HuH-7.5 (cell line): ENCODE measurements around the gene CELF2.

Experiments
- DNase-seq: peaks from one replicate; pipeline ENCODE4 v3.0.0; 2011; ENCODE audit warnings: low spot score

Gene CELF2

DNA sequence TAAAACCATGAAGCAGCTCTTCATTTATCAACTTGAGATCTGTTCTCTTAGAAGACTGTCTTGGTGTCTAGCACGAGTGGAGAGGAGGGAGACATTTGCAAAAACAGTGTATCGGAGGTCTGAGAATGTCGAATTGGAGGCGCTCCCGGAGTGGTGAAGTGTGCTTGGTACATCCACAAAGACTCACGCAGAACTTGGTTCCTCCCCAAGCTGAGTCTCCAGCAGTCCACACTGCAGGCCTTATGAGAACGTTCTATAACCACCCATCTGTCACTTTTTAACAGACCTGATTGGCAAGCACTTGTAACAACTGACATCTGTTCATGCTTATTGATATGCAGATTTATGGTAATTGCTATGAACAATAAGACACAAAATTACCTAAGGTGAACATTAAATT lies 261.6 kb downstream of the CELF2 start:
- DNase-seq: no peak

GRCh38 chr10:11280187-11280932 lies 262.7 kb downstream of the CELF2 start:
- DNase-seq: no peak

- no peak for DNase-seq
Observed at GRCh38 chr10:11282156-11282555, 264.5 kb downstream of the CELF2 start.

- no peak for DNase-seq
Observed at GRCh38 chr10:11282661-11283060, 265.0 kb downstream of the CELF2 start.

GRCh38 chr10:11284291-11285085 lies 266.8 kb downstream of the CELF2 start:
- DNase-seq: no peak

DNA sequence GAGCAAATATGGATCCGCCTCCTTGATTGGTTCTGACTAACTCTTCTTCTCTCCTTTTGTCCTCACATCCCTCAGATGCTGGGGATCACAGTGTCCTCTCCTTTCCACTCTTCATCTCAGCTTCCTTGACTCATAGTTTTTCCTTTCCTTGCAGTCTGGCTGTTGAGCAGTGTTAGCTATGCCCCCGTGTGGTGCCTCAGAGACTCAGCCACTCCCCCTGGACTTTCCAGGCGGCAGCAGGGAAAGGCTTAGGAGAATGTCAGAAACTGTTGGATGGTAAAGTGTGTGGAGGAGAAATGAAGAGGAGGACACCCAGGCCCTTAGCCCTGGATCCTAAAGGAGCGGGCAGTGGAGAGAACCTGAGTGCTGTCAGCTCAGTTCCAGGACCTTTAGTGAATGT lies 267.5 kb downstream of the CELF2 start:
- no peak for DNase-seq

- DNase-seq: no peak
Observed at GRCh38 chr10:11286261-11286852, 268.7 kb downstream of the CELF2 start.

GRCh38 chr10:11288302-11288701 lies 270.6 kb downstream of the CELF2 start:
- DNase-seq: no peak

DNA sequence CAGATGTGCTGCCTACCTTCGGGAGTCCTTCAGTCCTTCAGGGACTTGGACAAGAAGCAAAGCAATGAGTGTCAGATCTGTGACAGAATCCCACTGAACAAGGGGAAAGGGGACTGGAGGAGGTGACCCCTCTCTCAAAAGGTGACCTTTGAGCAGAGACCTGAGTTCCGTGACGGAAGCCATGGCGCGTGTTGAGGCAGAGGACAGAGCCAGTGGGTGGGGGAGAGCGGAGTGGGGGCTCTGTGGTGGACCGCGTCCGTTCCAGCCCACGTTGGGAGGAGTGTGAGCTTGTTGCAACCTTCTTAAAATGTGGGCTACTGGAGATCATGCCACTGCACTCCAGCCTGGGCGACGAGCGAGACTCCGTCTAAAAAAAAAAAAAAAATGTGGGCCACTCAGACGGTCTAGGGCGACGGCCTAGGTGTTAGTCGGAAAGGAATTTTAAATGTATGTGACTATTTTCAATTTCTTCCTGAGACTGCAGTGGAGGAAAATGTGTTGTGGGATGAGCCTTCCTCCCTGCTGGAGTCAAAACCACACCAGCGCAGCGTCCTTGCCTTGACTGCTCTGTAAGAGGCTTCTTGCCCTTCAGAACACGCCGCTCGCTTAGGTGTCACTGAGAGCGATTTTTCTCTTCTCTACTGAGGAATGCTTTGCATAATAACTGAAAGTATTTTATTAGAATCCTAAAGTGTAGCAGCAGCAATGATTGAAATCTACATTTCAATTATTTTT lies 272.7 kb downstream of the CELF2 start:
- DNase-seq: no peak

- DNase-seq: no peak
Observed at GRCh38 chr10:11292576-11293302, 275.1 kb downstream of the CELF2 start.

DNA sequence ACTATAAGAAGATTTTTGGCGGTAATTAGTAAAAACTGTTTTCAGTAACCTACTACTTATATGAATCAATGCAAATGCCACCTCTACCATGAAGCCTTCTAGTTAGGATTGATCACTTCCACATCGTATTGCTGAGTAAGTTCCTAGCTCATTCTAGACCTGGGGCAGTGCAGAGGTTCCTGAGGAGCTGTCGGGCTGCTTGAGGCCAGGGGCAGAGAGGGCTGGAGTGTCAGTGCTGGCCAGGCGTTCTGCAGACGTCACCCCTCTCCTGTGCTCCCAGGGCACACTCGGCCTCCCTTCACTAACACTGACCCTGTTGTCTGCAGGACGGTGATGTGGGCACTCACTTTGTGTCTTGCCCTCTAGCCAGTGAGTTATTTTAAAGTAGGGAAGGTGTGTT lies 275.7 kb downstream of the CELF2 start:
- no peak for DNase-seq

- no peak for DNase-seq
Observed at GRCh38 chr10:11294831-11295450, 277.3 kb downstream of the CELF2 start.

GRCh38 chr10:11295492-11295891 lies 277.8 kb downstream of the CELF2 start:
- DNase-seq: no peak

- no peak for DNase-seq
Observed at GRCh38 chr10:11297136-11297535, 279.5 kb downstream of the CELF2 start.

GRCh38 chr10:11298116-11298515 lies 280.4 kb downstream of the CELF2 start:
- DNase-seq: no peak

DNA sequence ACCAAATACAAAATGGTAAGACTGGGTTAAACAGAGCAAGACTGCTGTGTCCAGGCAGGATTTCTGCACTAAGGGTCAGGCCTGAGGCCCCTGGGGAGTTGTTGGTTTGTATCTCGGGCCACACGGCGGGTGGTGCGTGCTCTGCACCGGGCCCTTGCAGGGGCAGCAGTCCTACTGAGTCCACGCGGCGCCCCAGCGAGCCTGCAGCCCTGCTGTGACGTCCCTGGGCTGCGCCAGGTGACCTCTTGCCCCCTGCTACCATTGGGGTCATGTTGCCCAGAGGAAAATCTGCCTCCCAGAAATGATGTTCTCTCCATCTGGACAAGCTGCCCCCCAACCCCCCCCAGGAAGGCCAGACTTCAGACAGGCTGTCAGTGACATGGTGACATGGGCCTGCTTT lies 281.5 kb downstream of the CELF2 start:
- no peak for DNase-seq

DNA sequence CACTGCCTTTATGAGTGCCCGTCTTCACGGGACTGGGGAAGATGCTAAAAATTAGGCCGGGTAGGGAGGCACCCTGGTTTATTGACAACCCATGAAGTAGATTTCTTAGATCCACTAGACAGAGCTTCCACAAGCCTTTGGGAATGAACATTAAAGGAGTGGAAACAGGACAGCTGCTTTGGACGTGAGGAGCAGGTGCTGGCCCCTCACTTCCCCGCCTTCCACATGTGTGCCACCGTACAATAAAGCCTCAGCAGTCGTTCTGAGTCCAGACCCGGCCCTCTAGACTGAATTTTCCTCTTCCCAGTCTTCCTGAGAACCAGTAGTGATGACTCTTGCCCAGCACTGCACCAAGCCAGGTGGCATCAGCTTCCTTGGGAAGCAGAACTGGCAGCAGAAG lies 282.4 kb downstream of the CELF2 start:
- DNase-seq: no peak

DNA sequence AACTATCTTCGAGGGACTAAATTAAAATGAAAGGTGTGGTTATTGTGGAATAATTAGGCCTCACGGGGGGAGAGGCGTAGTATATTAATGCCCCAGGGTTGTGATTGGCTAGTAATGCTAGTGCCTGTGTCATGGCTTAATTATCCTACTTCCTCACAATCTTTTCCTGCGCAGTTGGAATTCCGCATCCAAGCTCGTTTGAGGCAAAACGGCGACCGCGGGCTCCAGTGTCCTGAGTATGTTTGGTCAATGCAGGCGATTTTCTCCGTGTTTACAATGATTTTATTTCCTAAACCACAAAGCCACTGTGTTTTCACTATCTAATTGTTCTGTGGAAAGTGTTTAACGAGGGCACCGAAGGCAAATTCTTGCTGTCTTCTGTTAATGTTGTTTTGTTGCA lies 282.9 kb downstream of the CELF2 start:
- no peak for DNase-seq

GRCh38 chr10:11301571-11302111 lies 284.0 kb downstream of the CELF2 start:
- no peak for DNase-seq

DNA sequence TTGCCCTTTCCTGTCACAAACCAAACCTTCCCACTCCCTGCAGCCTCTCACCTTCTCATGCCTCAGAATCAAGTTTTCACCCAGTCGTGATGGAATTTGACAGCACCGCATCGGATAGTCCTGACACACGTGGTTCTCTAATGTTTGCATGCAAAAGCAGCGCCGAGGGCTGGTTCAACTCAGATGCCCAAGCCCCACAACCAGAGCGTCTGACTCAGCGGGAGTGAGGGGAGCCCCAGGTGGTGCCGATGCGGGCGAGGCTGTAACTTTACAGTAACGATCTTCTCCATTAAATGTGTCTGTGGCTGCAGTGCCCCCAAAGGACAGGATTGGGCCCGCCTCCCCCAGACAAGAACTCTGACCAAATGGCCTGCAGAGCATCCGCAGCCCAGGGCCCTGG lies 284.5 kb downstream of the CELF2 start:
- no peak for DNase-seq
